ENCODE measurements around the gene NR5A2.
A peak's percentile ranks its signal among the peaks of the same experiment; 100 is the strongest.

NR5A2 gene

GRCh38 chr1:200146100-200146499 lies 118.6 kb downstream of the NR5A2 start:
- Mint-ChIP-seq H3K4me3 (no peak overlapping the region), H3K27ac (no peak overlapping the region), H3K9me3 (no peaks in the 10 kb centered on the region), H3K4me1 (peaks cover 19% of the 10 kb centered on the region), H3K36me3 (ENCODE audit: low read depth) (no peaks in the 10 kb centered on the region), H3K27me3 (no peaks in the 10 kb centered on the region)
- ATAC-seq, result no peak
- no peak for DNase-seq

GRCh38 chr1:200147094-200147493 lies 119.6 kb downstream of the NR5A2 start:
- Mint-ChIP-seq H3K27ac (no peak overlapping the region), H3K27me3 (no peaks in the 10 kb centered on the region), H3K9me3 (no peaks in the 10 kb centered on the region), H3K4me1 (peaks cover 26% of the 10 kb centered on the region), H3K36me3 (ENCODE audit: low read depth) (no peaks in the 10 kb centered on the region), H3K4me3 (no peak overlapping the region)
- no peak for ATAC-seq
- DNase-seq, result no peak

DNA sequence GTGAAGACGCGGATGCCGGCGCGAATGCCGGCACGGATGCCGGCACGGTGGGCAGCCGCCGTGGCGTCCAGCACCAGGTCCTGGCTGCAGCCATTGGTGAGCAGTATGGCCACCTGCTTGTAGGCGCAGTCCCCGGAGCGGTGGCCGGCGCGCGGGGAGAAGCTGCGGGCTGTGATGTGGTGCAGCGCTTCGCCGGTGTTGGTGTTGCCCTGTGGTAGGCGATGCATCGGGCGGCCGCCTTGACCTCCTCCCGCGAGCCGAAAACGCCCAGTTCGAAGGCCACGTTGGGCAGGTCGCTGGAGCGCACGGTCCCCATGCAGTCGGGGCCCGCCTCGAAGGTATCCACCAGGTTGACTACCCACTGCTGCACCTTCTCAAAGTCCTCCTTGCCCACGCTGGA lies 120.2 kb downstream of the NR5A2 start:
- Mint-ChIP-seq H3K4me1 (peaks cover 32% of the 10 kb centered on the region), H3K9me3 (no peaks in the 10 kb centered on the region), H3K27me3 (no peaks in the 10 kb centered on the region), H3K27ac (no peak overlapping the region), H3K4me3 (no peak overlapping the region), H3K36me3 (ENCODE audit: low read depth) (no peaks in the 10 kb centered on the region)
- ATAC-seq, result no peak
- no peak for DNase-seq

GRCh38 chr1:200150006-200150405 lies 122.5 kb downstream of the NR5A2 start:
- Mint-ChIP-seq H3K27ac (peak overlapping the region; percentile 70), H3K4me1 (peaks cover 51% of the 10 kb centered on the region), H3K36me3 (ENCODE audit: low read depth) (no peaks in the 10 kb centered on the region), H3K4me3 (no peak overlapping the region), H3K9me3 (no peaks in the 10 kb centered on the region), H3K27me3 (no peaks in the 10 kb centered on the region)
- no peak for DNase-seq
- ATAC-seq, result no peak

- no peaks in the 10 kb centered on the region for H3K9me3 Mint-ChIP-seq
- H3K36me3 Mint-ChIP-seq (ENCODE audit: low read depth), result no peaks in the 10 kb centered on the region
- no peaks in the 10 kb centered on the region for H3K27me3 Mint-ChIP-seq
- H3K27ac Mint-ChIP-seq, result peak overlapping the region; percentile 70
- ATAC-seq (peak; percentile 22), DNase-seq (peak; percentile 26)
- H3K4me3 Mint-ChIP-seq, result no peak overlapping the region
- H3K4me1 Mint-ChIP-seq, result peaks cover 53% of the 10 kb centered on the region
These were observed 123.2 kb downstream of the NR5A2 start for GRCh38 chr1:200150721-200151120.

DNA sequence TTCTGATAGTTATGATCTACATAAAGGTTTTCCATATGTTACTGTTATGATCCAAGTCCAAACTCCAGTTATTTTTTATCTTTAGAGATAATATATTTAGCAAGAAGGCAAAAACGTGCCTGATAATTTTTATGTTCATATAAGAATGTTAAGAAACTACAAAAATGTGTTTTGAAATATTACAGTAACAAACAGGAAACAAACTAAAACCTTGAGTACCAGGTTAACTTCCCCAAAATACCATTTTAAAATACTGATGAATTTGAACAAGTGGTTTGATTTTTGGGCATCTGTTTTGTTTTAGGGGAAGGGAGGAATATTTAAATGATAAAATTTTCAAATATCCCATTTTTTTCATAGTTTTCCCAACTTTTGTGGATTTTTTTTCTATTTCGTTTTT lies 124.8 kb downstream of the NR5A2 start:
- H3K4me1 Mint-ChIP-seq, result peaks cover 50% of the 10 kb centered on the region
- no peaks in the 10 kb centered on the region for H3K36me3 Mint-ChIP-seq (ENCODE audit: low read depth)
- DNase-seq, result no peak
- no peaks in the 10 kb centered on the region for H3K27me3 Mint-ChIP-seq
- H3K9me3 Mint-ChIP-seq, result no peaks in the 10 kb centered on the region
- ATAC-seq, result no peak
- no peak overlapping the region for H3K4me3 Mint-ChIP-seq
- H3K27ac Mint-ChIP-seq, result peak overlapping the region; percentile 86

GRCh38 chr1:200153277-200154055 lies 126.0 kb downstream of the NR5A2 start:
- no peaks in the 10 kb centered on the region for H3K9me3 Mint-ChIP-seq
- no peaks in the 10 kb centered on the region for H3K27me3 Mint-ChIP-seq
- peaks cover 50% of the 10 kb centered on the region for H3K4me1 Mint-ChIP-seq
- H3K36me3 Mint-ChIP-seq (ENCODE audit: low read depth), result no peaks in the 10 kb centered on the region
- ATAC-seq (peak; percentile 93), DNase-seq (peak; percentile 49)
- peak overlapping the region; percentile 68 for H3K4me3 Mint-ChIP-seq
- peak overlapping the region; percentile 89 for H3K27ac Mint-ChIP-seq

DNA sequence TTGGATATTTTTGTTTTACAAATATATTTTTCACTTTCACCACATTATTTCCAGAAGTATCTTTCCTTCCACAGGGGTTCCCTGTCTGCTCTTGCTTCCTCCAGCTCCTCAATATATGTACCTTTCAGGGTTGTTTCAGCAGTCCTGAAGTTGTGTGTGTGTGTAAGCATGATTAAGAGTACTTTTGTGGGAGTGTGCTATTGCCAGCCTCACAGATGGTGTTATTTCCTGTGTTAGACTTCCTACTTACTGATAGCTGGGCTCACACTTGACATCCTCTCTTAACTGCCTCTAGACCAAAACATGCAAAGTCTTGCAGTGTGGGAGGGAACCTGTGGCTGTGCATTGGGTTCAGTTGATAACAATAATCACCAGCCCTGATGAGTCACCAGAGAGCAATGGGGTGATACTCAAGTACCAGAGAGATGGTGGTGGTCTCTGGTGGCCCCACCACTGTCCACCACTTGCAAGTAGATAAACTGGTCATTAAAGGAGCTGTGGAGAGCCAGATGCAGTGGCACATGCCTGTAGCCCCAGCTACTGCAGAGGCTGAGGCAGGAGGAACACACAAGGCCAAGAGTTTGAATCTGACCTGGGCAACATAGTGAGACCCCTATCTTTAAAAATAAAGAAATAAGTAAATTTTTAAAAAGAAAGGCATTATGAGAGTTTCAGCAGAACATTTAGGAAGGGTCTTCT lies 126.7 kb downstream of the NR5A2 start:
- H3K9me3 Mint-ChIP-seq, result no peaks in the 10 kb centered on the region
- no peaks in the 10 kb centered on the region for H3K27me3 Mint-ChIP-seq
- DNase-seq, result peak; percentile 42
- H3K4me1 Mint-ChIP-seq, result peaks cover 50% of the 10 kb centered on the region
- peak overlapping the region; percentile 60 for H3K4me3 Mint-ChIP-seq
- peak; percentile 87 for ATAC-seq
- H3K36me3 Mint-ChIP-seq (ENCODE audit: low read depth), result no peaks in the 10 kb centered on the region
- peak overlapping the region; percentile 89 for H3K27ac Mint-ChIP-seq

DNA sequence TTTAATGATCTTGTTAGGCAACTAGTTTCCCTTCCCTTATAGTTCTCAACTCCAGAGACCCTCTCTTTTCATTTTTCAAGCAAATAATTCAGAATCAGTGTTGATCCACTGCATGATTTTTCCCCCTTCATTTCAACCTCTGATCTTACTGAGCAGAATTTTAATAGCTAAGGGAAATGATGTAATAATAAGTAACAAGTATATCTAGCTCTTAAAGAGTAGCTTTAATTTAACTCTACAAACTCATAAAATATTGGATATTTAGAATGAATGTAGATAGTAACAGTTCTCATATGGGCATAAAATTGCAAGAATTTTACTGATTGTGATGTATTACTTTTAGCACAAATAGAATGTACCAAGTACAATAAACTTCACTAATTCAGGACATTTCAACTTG lies 130.2 kb downstream of the NR5A2 start:
- Mint-ChIP-seq H3K36me3 (ENCODE audit: low read depth) (no peaks in the 10 kb centered on the region), H3K27me3 (no peaks in the 10 kb centered on the region), H3K27ac (no peak overlapping the region), H3K9me3 (no peaks in the 10 kb centered on the region), H3K4me1 (peaks cover 21% of the 10 kb centered on the region), H3K4me3 (no peak overlapping the region)
- no peak for DNase-seq
- no peak for ATAC-seq

DNA sequence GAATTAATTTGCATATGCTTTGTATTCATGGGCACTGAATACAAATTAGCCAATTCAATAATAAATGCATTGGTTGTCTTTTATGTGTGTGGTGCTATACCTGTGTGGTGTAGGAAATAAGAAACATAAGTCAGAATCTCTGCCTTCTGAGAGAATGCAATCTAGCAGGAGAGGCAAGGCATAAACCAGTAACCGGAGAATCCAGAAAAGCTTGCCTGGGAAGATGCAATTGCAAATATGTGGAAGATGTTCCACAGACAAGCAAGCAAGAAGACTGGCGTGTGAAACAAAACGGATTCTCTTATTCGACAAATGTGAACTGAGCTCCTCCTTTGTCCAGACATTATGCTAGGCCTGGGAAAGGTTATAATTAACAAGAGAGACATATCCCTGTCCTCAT lies 134.3 kb downstream of the NR5A2 start:
- H3K36me3 Mint-ChIP-seq (ENCODE audit: low read depth), result no peaks in the 10 kb centered on the region
- no peak for ATAC-seq
- no peak overlapping the region for H3K4me3 Mint-ChIP-seq
- no peaks in the 10 kb centered on the region for H3K27me3 Mint-ChIP-seq
- H3K27ac Mint-ChIP-seq, result no peak overlapping the region
- DNase-seq, result no peak
- no peaks in the 10 kb centered on the region for H3K9me3 Mint-ChIP-seq
- no peaks in the 10 kb centered on the region for H3K4me1 Mint-ChIP-seq

- DNase-seq (no peak), ATAC-seq (no peak)
- no peaks in the 10 kb centered on the region for H3K36me3 Mint-ChIP-seq (ENCODE audit: low read depth)
- no peaks in the 10 kb centered on the region for H3K27me3 Mint-ChIP-seq
- H3K4me3 Mint-ChIP-seq, result no peak overlapping the region
- H3K4me1 Mint-ChIP-seq, result no peaks in the 10 kb centered on the region
- no peaks in the 10 kb centered on the region for H3K9me3 Mint-ChIP-seq
- H3K27ac Mint-ChIP-seq, result no peak overlapping the region
These were observed 134.7 kb downstream of the NR5A2 start for GRCh38 chr1:200162258-200162657.

GRCh38 chr1:200162877-200163276 lies 135.4 kb downstream of the NR5A2 start:
- no peaks in the 10 kb centered on the region for H3K4me1 Mint-ChIP-seq
- no peaks in the 10 kb centered on the region for H3K9me3 Mint-ChIP-seq
- H3K27me3 Mint-ChIP-seq, result no peaks in the 10 kb centered on the region
- H3K27ac Mint-ChIP-seq, result no peak overlapping the region
- H3K4me3 Mint-ChIP-seq, result no peak overlapping the region
- DNase-seq (no peak), ATAC-seq (no peak)
- H3K36me3 Mint-ChIP-seq (ENCODE audit: low read depth), result no peaks in the 10 kb centered on the region

DNA sequence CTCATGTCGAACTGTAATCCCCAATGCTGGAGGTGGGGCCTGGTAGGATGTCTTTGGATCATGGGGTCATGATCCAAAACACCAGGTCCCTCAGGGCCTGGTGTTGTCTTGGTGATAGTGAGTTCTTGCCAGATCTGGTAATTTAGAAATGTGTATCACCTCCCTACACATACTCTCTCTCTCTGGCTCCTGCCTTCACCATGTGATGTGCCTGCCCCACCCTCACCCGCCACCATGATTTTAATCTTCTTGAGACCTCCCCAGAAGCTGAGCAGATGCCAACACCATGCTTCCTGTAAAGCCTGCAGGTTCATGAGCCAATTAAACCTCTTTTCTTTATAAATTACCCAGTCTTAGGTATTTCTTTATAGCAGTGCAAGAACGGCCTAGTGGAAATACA lies 136.4 kb downstream of the NR5A2 start:
- DNase-seq, result no peak
- Mint-ChIP-seq H3K4me1 (no peaks in the 10 kb centered on the region), H3K9me3 (no peaks in the 10 kb centered on the region), H3K4me3 (no peak overlapping the region), H3K27ac (no peak overlapping the region), H3K36me3 (ENCODE audit: low read depth) (no peaks in the 10 kb centered on the region), H3K27me3 (no peaks in the 10 kb centered on the region)
- ATAC-seq, result no peak

DNA sequence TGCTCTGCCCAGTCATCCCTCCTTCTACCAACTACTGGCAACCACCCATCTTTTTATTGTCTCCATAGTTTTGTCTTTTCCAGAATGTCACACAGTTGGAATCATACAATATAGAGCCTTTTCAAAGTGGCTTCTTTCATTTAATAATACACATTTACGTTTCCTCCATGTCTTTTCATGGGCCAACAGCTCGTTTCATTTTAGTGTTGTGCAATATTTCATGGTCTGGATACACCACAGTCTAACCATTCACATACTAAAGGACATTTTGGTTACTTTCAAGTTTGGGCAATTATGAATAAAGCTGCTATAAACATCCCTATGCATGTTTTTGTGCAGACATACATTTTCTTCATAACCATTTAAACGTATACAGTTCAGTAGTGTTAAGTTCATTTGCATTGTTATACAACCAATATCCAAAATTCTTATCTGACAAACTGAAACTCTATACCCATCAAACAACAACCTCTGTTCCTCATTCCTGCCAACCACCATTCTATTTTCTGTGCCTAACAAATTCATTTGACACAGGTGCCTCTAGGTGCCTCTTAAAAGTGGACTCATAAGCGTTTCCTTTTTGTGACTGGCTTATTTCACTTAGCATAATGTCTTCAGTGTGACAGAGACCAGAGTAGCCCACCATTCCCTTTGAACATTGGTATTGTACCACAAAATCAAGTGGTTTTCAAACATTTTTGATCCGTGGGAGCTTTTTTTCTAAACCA lies 138.1 kb downstream of the NR5A2 start:
- ATAC-seq (no peak), DNase-seq (no peak)
- H3K27ac Mint-ChIP-seq, result no peak overlapping the region
- no peaks in the 10 kb centered on the region for H3K9me3 Mint-ChIP-seq
- no peaks in the 10 kb centered on the region for H3K36me3 Mint-ChIP-seq (ENCODE audit: low read depth)
- no peaks in the 10 kb centered on the region for H3K4me1 Mint-ChIP-seq
- H3K4me3 Mint-ChIP-seq, result no peak overlapping the region
- H3K27me3 Mint-ChIP-seq, result no peaks in the 10 kb centered on the region

- Mint-ChIP-seq H3K4me3 (no peak overlapping the region), H3K27ac (no peak overlapping the region), H3K27me3 (no peaks in the 10 kb centered on the region), H3K4me1 (no peaks in the 10 kb centered on the region), H3K9me3 (no peaks in the 10 kb centered on the region), H3K36me3 (ENCODE audit: low read depth) (no peaks in the 10 kb centered on the region)
- ATAC-seq (no peak), DNase-seq (no peak)
These were observed 138.9 kb downstream of the NR5A2 start for GRCh38 chr1:200166411-200166810.
